ENCODE results near the gene THPO.

The THPO gene

GRCh38 chr3:184414418-184415202 lies 36.6 kb upstream of the THPO start:
- no peak overlapping the region for H3K27ac ChIP-seq (ENCODE audit: low read depth, low read length)
- no peaks in the 10 kb centered on the region for H4K20me1 ChIP-seq (ENCODE audit: low read depth, low read length)
- H3K9me2 ChIP-seq (replicated peaks; ENCODE audit: insufficient read depth, low read length) = no peaks in the 10 kb centered on the region
- H2AFZ ChIP-seq (ENCODE audit: low read depth, low read length, severe bottlenecking) = no peak overlapping the region
- H3K27me3 ChIP-seq (ENCODE audit: low read length) = no peaks in the 10 kb centered on the region
- H3K9me3 ChIP-seq (ENCODE audit: insufficient read depth, low read length) = no peaks in the 10 kb centered on the region
- TF ChIP-seq CTCF (IDR thresholded peaks at IDR 0.05; ENCODE audit: insufficient read depth, low read length, poor library complexity, severe bottlenecking) (no peak), EZH2phosphoT487 (conservative IDR thresholded peaks at IDR 0.05; ENCODE audit: low read length) (no peak)
- no peak overlapping the region for H3K4me2 ChIP-seq (ENCODE audit: low read depth, low read length, poor library complexity, severe bottlenecking)
- no peaks in the 10 kb centered on the region for H3K36me3 ChIP-seq (ENCODE audit: low read length)
- H3K79me2 ChIP-seq (ENCODE audit: insufficient read depth, low read length) = no peaks in the 10 kb centered on the region
- no peak overlapping the region for H3K4me3 ChIP-seq (ENCODE audit: insufficient read depth, low read length, poor library complexity, severe bottlenecking)
- H3F3A ChIP-seq (ENCODE audit: insufficient read depth) = no peaks in the 10 kb centered on the region
- H3K9ac ChIP-seq (ENCODE audit: low read length) = no peak overlapping the region

DNA sequence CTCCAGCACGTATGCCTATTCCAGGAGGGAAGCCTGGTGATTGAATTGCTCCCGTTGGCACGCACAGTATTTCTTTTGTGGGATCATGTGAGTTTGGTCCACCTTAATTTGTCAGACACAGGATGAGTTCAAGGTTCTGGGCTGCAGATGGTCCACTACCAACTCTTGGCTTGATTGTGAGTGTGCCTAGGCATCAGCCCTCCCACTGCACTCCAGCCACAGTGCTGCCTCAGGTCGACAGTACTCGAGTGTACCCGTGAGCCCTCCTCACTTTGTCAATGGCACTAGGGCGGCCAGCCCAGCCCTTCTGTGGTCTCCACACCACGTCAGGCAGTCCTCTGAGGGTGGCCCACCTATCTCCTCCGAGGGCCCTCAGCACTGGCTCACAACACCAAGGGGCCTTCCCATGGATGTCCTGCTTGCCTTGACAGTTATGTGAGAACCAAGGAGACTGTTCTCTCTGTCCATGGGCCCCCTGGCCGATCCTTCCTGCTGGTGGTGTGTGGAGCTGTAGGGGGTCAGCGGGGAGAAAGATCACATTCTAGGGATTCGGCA lies 32.0 kb upstream of the THPO start:
- Histone ChIP-seq H3K4me2 (ENCODE audit: low read depth, low read length, poor library complexity, severe bottlenecking) (no peak overlapping the region), H3K9me3 (ENCODE audit: insufficient read depth, low read length) (no peaks in the 10 kb centered on the region), H3K4me3 (ENCODE audit: insufficient read depth, low read length, poor library complexity, severe bottlenecking) (no peak overlapping the region)

GRCh38 chr3:184409331-184409926 lies 31.4 kb upstream of the THPO start:
- H3K4me3 ChIP-seq (ENCODE audit: insufficient read depth, low read length, poor library complexity, severe bottlenecking) = no peak overlapping the region
- no peaks in the 10 kb centered on the region for H3F3A ChIP-seq (ENCODE audit: insufficient read depth)
- H3K27ac ChIP-seq (ENCODE audit: low read depth, low read length) = no peak overlapping the region
- H4K20me1 ChIP-seq (ENCODE audit: low read depth, low read length) = no peaks in the 10 kb centered on the region
- H3K36me3 ChIP-seq (ENCODE audit: low read length) = no peaks in the 10 kb centered on the region
- no peaks in the 10 kb centered on the region for H3K27me3 ChIP-seq (ENCODE audit: low read length)
- H2AFZ ChIP-seq (ENCODE audit: low read depth, low read length, severe bottlenecking) = no peak overlapping the region
- no peak overlapping the region for H3K4me2 ChIP-seq (ENCODE audit: low read depth, low read length, poor library complexity, severe bottlenecking)
- no peaks in the 10 kb centered on the region for H3K79me2 ChIP-seq (ENCODE audit: insufficient read depth, low read length)
- TF ChIP-seq EZH2phosphoT487 (conservative IDR thresholded peaks at IDR 0.05; ENCODE audit: low read length) (no peak), CTCF (IDR thresholded peaks at IDR 0.05; ENCODE audit: insufficient read depth, low read length, poor library complexity, severe bottlenecking) (no peak)
- no peaks in the 10 kb centered on the region for H3K9me3 ChIP-seq (ENCODE audit: insufficient read depth, low read length)
- no peaks in the 10 kb centered on the region for H3K9me2 ChIP-seq (replicated peaks; ENCODE audit: insufficient read depth, low read length)
- no peak overlapping the region for H3K9ac ChIP-seq (ENCODE audit: low read length)

More for the DNA sequence above, 32.0 kb upstream of the THPO start:
- Histone ChIP-seq H3F3A (ENCODE audit: insufficient read depth) (no peaks in the 10 kb centered on the region), H4K20me1 (ENCODE audit: low read depth, low read length) (no peaks in the 10 kb centered on the region), H3K36me3 (ENCODE audit: low read length) (no peaks in the 10 kb centered on the region), H3K79me2 (ENCODE audit: insufficient read depth, low read length) (no peaks in the 10 kb centered on the region), H3K9ac (ENCODE audit: low read length) (no peak overlapping the region), H3K27ac (ENCODE audit: low read depth, low read length) (no peak overlapping the region), H3K27me3 (ENCODE audit: low read length) (no peaks in the 10 kb centered on the region), H3K9me2 (replicated peaks; ENCODE audit: insufficient read depth, low read length) (no peaks in the 10 kb centered on the region), H2AFZ (ENCODE audit: low read depth, low read length, severe bottlenecking) (no peak overlapping the region)
- TF ChIP-seq EZH2phosphoT487 (conservative IDR thresholded peaks at IDR 0.05; ENCODE audit: low read length) = no peak
- TF ChIP-seq CTCF (IDR thresholded peaks at IDR 0.05; ENCODE audit: insufficient read depth, low read length, poor library complexity, severe bottlenecking) = no peak

All from SU-DHL-6 (cell line).